GM18867 (cell line): ENCODE measurements around the gene SSC5D.
A peak's percentile ranks its signal among the peaks of the same experiment; 100 is the strongest.

Experiments used
- ATAC-seq: cut with Tn5 transposase; IDR thresholded peaks from one replicate; pipeline ENCODE4 v1.9.1; 2021; ENCODE audit warnings: mild to moderate bottlenecking, moderate library complexity; ENCODE audit not compliant: unreplicated experiment

The SSC5D gene

GRCh38 chr19:55472463-55472862 lies 15.8 kb upstream of the SSC5D start:
- no peak for ATAC-seq

- ATAC-seq, result no peak
These were observed 14.8 kb upstream of the SSC5D start for GRCh38 chr19:55473225-55474012.

- no peak for ATAC-seq
These were observed 13.7 kb upstream of the SSC5D start for GRCh38 chr19:55474269-55475265.

DNA sequence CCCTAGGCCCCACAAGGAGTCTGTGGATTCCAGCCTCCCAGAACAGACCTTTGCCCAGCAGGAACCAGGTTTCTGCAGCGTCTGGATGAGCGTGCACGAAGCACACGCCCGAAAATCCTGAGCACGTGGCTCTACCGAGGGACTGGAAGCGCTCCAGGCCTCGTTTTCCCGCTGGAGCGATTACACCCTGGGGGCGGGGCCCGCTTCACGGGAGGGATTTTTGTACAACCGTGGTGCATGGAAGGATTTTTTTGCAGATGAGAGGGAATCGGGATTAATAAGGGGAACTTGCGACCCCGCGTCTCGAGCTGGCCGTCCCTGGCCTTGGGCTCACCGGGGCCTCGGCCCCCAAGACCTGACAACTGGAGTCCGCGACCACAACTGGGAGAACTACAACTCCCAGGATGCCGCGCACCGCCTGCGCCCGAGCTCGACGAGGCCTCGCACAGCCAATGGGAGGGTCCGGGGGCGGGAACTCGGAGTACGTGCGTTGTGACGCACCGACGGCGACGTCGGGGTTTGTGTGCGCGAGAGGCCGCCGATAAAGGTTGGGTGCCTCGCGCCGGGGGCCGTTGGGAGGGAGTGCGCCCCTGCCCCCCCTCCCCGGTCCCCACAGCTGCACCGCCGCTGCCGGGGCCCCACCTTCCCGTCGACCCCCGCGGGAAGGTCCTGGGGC lies 12.0 kb upstream of the SSC5D start, which contains the start of gene ZNF628:
Gene ZNF628 (plus strand): TSS at position 518 of the 676 bp plus-strand sequence. CDS start 3,294 bp downstream, outside the sequence.
- ATAC-seq, result peak; percentile 88

DNA sequence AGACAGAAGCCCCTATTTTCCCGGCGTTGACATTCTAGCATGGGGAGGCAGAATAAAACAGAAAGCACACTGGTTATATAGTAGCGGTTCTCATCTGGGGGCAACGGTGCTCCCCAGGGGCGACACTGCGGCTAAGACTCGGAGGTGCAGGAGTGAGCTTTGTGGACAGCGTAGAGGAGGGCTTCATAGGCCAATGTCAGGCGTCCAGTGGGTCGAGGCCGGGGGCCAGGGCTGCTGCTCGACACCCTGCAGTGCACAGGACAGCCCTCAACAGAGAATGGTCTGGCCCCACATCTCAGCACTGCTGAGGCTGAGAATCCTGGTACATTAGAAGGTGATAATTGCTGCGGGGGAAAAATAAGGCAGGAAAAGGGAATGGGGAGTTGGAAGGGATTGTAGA lies 10.3 kb upstream of the SSC5D start:
- no peak for ATAC-seq

DNA sequence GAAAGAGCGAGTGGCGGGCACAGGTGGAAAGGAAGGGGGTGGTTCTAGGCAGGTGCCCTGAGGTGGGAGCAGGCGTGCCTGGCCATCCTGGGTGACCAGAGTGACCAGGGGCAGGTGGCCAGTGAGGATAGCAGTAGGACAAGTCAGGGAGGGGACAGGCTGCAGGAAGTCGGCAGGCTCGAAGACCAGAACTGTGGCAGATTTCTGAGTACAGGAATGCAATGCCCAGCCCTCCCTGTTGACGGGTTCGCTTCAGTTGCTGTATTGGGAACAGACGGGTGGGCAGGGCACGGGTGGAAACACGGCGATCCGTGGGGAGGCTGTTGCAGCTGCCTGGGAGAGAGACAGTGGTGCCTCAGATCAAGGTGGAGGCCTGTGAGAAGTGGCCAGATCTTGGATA lies 9.9 kb upstream of the SSC5D start:
- no peak for ATAC-seq

DNA sequence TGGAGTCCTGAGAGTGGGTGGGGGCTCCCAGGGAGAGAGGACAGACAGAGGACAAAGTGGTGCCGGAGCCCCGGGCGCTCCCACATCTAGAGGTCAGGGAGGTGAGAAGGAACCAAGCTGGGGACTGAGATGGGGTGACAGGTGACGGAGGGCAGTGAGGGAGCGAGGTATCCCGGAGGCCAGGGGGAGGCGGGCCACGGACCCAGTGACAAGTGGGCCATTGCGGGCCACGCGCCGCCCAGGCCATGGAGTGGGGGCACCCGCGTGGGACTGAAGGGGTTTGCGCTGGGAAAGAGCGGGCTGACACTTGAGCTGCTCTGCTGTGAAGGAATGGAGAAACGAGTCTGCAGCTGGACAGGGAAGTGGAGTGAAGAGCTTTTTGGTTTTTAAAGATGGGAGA lies 9.2 kb upstream of the SSC5D start:
- no peak for ATAC-seq

DNA sequence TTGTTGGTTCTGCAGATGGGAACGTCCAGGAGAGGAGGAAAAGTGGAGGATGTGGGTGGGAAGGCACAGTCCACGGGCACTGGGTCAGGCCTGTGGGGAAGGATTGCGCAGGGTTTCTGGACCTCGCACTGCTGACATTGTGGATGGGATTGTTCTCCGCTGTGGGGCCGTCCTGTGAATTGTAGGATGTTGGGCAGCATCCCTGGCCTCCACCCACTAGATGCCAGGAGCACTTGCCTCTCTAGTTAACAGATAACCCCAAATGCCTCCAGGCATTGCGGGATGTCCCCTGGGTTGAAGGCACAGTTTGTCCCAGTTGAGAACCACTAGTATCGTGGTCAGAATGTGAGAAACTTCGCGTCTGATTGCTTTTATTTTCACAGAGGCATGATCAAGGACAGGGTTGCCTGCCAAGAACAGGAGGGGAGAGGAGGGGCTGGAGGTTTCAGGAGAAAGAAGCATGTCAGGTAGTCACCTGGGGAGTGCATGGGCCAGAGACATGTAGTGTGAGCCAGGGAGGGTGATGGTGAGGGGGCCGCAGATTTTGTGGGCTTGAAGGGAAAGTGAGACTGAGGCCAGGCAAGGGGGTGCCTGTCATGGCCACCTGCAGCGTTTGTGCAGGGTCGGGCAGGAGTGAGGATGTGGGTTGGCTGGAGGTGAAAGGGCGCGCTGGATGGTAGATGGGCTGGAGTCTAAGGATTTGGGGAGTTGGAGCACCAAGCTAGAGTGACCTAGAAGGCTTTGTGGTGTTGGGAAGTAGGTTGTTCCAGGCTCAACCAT lies 8.6 kb upstream of the SSC5D start:
- ATAC-seq, result no peak

GRCh38 chr19:55481148-55481793 lies 7.0 kb upstream of the SSC5D start:
- ATAC-seq, result no peak

DNA sequence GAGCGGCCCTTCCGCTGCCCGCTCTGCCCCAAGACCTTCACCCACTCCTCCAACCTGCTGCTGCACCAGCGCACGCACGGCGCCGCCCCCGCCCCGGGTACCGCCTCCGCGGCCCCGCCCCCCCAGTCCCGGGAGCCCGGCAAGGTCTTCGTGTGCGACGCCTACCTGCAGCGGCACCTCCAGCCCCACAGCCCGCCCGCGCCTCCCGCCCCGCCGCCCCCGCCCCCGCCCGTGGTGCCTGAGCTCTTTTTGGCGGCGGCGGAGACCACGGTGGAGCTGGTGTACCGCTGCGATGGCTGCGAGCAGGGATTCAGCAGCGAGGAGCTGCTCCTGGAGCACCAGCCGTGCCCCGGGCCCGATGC lies 6.5 kb upstream of the SSC5D start:
- no peak for ATAC-seq

DNA sequence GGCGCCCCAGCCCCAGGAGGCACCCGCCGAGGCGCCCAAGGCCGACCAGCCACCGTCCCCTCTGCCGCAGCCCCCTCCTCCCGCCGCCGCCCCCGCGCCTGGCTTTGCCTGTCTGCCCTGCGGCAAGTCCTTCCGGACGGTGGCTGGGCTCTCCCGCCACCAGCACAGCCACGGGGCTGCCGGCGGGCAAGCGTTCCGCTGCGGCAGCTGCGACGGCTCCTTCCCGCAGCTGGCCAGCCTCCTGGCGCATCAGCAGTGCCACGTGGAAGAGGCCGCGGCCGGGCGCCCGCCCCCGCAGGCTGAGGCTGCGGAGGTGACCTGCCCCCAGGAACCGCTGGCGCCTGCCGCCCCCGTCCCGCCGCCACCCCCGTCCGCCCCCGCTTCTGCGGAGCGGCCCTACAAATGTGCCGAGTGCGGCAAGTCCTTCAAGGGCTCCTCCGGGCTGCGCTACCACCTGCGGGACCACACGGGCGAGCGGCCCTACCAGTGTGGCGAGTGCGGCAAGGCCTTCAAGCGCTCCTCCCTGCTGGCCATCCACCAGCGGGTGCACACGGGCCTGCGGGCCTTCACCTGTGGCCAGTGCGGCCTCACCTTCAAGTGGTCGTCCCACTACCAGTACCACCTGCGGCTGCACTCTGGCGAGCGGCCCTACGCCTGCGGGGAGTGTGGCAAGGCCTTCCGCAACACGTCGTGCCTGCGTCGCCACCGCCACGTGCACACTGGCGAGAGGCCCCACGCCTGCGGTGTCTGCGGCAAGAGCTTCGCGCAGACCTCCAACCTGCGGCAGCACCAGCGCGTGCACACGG lies 5.9 kb upstream of the SSC5D start:
- no peak for ATAC-seq

GRCh38 chr19:55482967-55483705 lies 5.1 kb upstream of the SSC5D start:
- ATAC-seq, result no peak

DNA sequence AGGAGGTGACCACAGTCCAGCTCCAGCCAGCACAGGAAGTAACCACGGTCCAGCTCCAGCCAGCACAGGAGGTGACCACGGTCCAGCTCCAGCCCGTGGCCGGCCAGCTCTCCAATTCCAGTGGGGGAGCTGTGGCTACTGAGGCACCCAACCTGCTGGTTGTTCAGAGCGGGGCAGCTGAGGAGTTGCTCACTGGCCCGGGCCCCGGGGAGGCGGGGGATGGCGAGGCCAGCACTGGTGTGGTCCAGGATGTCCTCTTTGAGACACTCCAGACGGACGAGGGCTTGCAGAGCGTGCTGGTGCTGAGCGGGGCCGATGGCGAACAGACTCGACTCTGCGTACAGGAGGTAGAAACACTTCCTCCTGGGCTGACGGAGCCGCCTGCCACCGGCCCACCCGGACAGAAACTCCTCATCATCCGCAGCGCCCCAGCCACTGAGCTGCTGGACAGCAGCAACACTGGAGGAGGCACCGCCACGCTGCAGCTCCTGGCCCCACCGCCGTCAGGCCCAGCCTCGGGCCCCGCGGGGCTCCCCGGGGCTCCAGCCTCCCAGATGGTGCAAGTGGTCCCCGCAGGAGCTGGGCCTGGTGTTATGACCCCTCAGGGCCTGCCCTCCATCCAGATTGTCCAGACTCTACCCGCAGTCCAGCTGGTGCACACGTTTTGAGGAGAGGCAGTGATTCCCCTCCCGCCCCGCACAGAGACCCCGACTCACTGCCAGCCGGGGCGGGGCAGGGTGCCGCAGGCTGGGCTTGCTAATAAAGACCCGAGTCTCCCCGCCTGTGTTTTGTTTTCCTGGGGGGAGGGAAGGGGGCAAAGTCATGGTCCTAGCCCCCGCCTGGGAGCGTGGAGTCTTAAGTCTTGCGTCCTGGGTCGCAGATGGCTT lies 4.3 kb upstream of the SSC5D start:
- ATAC-seq, result no peak

- peak; percentile 56 for ATAC-seq
These were observed 3.4 kb upstream of the SSC5D start, which contains the start of gene NAT14 for GRCh38 chr19:55484593-55485438. TSS of gene NAT14 (plus strand) at chr19:55485188. CDS start at chr19:55485709, 521 bp downstream.

DNA sequence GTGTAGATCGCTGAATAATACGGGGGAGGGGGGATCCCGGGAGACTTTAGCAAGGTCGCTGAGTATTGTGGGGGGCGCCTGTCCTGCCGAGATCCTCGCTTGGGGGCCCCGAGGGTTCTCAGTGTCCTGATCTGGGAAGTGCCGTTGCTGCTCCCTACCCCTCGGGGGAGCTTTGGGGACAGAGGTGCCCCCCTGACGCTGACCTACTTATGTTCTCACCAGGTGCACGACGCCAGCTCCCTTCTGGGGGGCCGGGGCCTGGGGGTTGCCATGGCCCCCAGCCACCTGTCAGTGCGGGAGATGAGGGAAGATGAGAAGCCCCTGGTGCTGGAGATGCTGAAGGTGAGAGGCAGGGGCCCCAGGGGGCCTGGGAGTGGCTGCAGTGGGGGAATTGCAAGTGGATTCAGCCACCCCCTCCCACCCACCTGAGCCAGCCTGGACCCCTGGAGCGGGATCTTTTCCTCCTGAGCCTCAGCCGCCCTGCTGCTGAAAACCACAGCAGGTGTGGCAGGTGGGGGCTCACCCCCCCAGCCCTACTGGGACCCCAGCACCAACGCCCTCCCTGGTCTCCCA lies 2.7 kb upstream of the SSC5D start:
- no peak for ATAC-seq
